ENCODE results near the gene ZNF296.

DNA sequence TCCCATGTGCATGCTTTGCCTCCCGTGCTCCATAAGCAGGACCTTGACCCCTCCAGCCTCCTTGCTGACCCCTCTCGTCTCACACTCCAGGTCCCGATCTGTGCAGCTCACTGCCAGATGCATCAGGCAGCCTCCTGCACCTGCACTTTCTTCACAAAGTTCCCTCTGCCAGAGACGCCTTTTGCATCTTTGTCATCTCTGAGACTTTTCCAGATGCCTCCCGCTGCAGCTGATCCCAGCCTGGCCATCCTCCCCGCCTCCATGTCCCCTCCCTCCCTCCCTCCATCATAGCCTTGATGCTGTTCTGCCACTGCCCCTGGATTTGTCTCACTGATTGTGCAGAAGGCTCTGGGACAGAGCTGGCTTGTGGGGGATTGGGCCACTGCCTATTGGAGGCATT, 46.6 kb upstream of the ZNF296 start:
- TF ChIP-seq, protein P1, sequence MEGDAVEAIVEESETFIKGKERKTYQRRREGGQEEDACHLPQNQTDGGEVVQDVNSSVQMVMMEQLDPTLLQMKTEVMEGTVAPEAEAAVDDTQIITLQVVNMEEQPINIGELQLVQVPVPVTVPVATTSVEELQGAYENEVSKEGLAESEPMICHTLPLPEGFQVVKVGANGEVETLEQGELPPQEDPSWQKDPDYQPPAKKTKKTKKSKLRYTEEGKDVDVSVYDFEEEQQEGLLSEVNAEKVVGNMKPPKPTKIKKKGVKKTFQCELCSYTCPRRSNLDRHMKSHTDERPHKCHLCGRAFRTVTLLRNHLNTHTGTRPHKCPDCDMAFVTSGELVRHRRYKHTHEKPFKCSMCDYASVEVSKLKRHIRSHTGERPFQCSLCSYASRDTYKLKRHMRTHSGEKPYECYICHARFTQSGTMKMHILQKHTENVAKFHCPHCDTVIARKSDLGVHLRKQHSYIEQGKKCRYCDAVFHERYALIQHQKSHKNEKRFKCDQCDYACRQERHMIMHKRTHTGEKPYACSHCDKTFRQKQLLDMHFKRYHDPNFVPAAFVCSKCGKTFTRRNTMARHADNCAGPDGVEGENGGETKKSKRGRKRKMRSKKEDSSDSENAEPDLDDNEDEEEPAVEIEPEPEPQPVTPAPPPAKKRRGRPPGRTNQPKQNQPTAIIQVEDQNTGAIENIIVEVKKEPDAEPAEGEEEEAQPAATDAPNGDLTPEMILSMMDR (IDR thresholded peaks at IDR 0.05): no peak
- TF ChIP-seq POLR2A (IDR thresholded peaks at IDR 0.05): no peak
